NOMO-1 treated with dmso at 0.1 percent for 144 hours (cell line): Measurements from ENCODE around the gene ALCAM.

Source experiments
- DNase-seq: peaks from one replicate; lab custom pipeline; 2025; ENCODE audit not compliant: unreplicated experiment; lab: John Stamatoyannopoulos, UW

Gene ALCAM

DNA sequence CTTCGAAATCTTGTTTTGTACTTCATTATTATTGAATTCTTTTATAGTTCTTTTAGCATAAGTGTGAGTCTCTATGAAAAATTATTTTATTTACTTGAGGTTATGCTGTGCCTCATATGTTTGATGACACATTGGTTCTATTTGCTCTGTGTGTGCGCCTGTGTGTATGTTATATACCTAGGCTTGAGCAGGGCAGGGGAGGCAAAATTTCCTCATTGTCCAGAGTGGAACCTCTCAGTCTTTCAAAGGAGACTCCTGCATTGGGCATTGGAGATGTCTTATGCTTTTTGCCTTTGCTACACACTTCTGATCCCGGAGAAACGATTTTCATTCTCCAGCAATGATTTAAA lies 58.4 kb downstream of the ALCAM start:
- no peak for DNase-seq

DNA sequence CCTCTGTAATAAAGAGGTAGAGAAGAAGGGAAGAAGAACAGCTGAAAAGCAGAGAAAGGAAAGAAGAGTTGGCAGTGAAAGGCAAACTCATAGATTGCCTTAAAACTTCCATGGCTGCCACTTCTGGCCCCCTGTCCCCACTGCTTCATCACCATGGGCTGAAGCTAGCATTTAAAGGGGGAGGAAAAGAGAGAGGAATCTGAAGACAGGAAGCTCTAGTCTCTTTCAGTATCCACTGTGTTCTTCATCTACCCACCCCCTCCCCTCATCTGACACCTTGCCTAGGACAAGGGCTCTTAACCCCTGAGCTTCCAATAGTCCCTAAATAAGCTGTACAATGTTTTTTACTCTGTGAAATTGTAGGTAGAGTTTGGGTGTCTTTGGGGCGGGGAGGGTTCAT lies 60.6 kb downstream of the ALCAM start:
- DNase-seq = no peak

DNA sequence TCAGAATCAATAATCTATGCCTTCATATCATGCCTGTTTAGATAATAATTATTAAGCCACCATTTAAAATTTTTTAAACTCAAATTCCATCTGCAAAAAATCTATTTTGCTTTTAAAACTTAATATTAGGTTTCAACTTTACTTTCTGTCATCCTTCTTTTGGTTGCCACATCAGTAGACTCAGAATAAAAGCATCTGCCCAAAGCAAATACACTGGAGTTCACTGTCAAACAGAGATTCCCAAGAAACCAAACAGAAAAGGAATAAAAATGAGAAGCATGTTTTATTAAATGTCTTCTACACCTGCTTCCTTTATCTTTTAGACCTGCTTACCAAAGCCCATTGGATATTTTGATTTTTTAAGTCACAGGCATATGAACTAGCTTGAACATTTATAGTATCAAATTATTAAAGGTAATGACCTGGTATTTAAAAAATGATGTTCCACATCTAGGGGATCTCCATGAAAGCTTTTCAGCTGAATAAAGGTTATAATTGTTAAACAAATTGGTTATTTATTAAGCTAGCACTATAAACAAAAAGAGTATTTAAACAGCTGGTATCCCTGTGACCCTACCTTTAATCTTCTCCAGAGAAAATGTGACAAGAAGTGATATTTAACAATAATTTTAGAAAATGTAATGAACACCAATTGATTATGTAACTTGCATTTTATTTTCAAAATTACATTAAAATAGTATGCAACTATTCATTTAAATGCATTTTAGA lies 62.5 kb downstream of the ALCAM start:
- no peak for DNase-seq

DNA sequence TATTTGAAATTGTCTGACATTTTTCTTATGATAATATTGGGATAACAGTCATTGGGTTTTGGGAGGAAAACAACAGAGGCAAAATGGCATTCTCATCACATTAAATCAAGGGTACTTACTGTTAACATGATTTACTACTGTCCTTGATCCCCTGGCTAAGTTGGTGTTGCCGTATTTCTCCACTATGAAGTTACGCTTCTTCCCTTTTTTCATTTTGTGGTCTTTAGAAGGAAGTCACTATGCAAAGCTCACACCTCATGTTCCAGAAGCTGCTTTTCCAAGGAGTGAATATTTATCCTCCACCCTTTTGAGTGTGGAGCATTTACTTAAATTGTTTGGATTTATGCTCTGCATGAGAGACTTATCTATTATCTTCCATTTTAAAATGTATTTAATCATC lies 63.7 kb downstream of the ALCAM start:
- peak; percentile 54 for DNase-seq

DNA sequence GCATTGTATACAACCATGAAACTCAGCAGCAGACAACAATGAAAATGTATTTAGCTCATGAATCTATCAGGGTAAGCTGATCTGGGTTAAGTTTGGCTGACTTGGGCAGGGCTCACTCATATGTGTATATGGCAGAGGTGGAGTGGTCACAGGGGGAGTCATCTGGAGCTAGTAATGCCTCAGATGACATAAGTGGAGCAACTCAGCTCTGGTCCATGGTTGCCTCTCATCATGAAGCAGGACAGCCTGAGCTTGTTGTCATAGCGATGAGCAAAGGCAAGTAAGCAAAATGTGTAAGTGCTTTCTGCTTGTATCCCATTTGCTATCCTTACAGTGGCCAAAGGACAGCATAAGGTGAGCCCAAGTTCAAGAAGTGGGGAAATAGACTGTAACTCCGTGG lies 64.5 kb downstream of the ALCAM start:
- no peak for DNase-seq

DNA sequence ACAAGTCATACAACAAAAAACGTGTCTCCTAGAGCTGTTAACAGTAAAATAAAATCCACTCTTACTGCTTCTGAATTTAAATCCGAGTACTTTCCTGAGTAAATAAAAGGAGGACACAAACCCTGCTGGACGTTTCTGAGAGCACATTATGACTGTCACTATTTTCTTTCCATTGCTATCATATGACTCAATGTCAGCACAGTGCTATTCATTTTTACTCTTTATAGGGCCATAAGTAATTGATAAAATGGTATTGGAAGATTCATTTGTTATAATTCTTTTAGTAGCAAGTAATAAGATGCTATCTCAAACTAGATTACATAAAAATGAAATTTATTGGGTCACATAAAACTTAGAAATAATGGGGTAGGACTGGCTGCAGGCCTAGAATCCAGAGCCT lies 68.6 kb downstream of the ALCAM start:
- no peak for DNase-seq

DNA sequence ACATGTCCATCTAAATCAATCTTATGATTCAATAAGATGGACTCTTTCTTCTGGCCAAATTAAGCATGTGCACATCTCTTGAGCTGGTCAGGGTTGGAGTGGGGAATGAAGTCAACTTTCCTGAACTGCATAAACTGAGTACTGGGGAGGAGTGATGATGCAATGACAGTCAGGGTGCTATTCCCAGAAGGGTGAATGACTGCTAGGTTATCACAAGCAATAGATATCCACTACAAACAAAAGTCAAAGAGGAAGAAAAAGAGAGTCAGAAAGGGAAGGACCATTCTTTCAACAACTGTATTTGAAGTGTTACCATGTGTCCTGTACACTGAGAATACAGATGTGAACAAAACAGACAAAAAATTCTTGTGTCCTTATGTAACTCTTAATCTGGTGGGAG lies 70.0 kb downstream of the ALCAM start:
- DNase-seq = no peak

DNA sequence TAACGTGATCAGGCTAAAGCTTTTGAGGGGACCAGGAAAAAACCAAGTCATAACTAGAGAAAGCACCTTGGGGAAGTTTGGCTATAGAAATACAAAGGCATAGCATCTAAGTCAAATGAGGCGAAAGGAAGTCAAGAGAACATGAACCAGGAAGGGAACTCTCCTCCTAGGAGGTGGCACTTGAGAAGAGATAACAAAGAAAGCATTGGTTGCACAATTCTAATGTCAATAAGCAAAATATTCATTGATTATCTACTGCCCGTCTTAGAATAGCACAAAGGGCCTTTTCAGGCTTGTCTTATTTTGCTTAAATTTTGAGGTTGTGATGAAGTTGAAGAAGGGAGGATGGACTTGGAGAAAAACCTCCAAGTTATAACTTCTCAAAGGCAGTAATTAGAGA lies 73.4 kb downstream of the ALCAM start:
- no peak for DNase-seq

DNA sequence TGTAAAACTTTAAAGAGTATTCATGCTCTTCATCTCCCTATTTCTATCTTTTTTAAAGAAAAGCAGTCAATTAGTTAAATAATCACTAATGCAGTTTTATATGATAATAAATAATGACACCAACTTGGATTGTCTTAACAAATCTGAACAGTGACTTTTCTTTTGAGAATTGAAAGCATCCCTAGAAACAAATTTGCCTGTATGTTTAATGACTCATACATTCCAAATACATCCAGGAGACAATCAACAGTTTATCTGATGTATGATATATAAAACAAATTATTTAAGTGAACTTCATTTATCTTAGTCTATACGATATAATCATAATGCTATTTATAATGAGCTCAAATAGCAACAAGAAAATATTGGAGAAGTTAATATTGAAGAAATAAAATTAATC lies 78.0 kb downstream of the ALCAM start:
- DNase-seq = no peak

DNA sequence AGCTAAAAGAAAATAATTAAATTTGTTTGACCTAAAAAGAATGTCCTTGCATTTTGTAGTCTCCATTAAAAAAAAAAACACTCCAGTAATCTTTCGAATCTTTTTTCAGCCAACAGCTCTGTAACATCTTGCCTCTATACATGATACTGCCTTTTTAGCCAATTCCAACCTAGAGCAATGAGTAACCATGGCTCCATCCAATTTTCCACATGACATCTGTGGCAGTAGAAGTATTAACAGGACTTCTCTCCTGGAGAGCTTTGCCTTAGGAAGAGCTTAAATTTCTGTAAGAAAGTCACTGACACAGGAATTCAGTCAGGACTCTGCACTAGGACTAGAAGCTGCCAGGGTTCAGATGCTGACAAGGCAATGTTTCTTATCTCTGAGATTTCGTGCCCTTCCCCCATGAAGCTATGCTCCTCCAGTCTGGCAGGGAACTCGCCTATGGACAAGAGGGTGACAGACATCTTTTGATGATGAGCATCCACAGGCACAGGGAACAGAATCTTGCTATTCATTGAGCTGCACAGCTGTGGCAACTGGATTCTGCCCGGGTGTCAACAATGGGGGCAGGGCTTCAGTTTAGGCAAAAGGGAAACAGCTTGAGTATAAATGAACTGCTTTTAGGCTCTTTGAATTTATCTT lies 81.8 kb downstream of the ALCAM start:
- DNase-seq = no peak

DNA sequence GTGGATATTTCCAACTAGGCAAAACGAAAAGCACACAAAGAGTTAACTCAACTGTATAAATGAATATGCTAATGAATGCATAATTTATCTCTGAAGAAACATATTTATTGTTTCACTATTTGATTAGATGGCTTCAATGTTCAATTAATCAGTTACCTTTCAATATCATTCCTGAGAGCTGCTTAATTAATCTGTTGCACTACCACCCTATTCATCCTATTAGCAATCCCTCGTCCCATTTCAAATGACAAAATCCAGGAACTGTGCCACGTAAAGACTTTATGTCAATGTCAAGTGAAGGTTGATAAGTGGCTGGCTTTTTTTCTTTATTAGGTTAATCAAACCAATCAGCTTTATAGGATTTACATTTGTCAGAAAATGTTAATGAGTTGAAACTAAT lies 82.7 kb downstream of the ALCAM start:
- no peak for DNase-seq

DNA sequence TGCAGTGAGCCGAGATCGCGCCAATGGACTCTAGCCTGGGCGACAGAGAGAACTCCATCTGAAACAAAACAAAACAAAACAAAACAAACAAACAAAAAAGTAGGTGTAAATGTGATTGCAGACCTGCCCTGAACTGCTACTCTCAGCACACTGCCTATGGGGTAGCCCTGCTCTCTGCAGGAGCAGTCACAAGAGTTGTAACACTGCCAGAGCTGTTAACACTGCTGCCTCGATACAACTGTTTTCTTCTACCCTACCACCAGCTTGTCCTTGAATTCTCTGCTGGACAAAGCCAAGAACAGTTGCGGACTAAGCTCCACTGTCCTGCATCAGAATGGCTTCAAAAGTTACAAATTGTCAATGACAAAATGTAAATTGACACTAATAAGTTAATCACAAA lies 89.3 kb downstream of the ALCAM start:
- DNase-seq = no peak

DNA sequence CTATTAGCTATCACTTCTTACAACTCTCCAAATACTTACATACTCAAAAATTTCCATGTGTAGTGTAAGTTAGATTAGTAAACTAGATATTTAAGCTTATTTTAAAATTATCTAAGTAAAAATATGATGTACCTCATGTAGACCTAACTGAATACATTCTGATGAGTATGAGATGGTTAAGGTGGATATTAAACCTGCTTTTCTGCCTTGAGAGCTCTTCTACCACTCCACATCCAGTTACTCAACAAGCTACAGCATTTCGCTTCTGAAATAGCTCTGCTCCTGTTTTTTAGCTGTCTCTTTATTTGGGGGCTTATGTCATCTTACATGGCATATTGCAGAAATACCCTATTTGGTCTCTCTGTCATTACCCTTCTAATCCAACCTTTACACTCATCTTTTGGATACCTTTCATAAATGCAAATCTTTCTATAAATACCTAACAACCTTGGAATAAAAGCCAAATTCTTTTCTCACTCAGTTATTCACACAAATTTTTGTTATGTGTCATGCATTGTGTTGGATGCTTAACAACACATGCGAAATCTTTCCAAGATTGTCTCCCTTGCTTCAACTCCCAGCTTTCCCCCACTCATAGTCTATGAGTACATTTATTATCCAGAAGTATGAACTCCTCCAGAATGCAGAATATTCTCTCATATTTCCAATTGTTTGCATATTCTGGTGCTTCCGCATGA lies 92.0 kb downstream of the ALCAM start:
- no peak for DNase-seq

DNA sequence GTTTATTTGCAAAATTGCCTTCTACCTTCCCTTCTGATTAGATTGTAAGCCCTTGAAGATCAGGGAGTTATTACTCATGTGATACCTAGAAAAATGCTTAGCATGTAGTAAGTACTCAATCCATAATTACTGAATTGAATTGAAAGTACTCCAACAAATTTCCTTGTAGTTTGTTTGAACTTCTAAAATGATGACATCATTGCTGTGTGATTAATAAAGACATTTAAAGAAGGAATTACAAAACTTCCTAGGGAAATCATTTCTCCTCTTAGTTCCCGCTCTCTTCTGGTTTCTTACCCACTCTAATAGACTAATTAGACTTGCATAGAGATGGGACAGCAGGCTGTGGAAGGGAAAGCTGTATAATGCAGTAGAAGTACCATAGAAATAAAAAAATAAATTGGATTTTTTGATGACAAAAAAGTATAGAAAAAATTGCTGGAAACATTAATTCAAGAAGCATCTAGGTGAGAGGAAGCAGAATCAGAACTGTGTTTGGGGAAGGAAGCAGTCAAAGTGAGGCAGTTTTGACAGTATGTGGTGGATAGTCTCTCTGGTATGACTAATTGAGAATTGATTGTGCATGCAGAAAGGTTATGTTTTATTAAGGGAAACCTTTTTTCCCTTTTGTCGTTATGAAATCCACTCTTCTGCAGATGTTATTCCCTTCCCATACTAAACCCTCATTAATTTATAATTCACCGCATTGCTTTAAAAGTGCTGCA lies 93.0 kb downstream of the ALCAM start:
- DNase-seq = no peak

DNA sequence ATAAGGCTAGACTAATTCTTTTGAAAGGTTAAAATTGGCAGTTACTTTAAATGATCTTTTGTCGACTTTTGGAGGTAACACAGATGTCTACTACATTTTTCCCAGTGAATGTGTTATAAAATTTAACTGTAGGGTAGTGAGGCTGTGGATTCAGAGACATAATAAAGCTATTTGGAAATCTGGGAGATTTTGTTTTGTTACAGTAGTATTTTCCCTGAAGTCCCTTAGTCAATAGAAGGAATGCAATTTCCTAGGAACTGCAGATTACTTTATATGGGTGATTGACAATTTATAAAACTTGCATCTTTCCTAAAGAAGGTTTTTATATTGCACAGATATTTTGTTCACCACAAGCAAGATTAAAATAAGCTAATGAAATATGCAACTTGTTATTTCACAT lies 96.9 kb downstream of the ALCAM start:
- DNase-seq = no peak

DNA sequence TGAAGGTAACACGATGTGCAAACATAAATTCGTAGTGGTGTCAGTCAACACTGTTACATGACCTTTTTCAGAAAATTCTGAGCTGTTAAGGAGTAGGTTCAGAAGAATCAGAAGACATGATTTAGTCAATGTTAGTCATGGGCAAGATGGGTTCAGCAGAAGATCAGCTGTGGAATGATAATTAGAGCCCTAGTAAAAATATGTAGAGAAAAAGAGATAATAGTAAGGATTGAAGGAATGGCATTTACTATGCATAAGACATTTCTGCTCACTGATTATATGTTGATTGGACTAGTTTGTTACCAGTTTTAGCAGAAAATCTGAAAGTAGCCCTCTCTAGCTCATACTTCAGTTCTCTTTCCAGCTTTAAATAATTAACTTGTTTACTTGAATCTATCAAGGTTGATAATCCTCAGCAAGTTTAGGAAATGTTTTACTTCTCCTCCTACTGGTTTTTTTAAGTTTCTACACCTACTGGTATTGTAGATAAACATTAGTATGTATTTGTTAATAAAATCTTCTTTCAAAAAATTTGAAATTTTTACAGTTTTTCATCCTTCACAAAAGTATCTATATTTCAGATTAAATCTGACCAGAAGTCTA lies 98.6 kb downstream of the ALCAM start:
- DNase-seq = no peak

DNA sequence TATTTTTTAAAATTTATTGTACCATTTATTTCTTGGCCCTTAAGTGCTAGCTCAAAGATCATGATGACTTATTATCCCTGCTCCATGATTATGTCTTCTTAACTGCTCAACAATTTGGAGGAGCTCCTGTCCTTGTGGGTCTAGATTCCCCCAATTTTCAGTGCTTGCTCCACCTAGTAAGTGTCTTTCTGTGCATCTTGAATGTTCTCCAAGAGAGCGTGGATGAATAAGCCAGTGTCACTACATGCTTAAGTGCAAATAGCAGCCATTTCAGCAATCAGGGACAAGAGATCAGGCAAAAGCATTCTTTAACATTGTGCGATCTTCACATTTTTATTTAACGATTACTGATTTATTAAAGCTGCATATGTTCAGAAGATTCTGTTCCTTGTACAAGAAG lies 99.4 kb downstream of the ALCAM start:
- no peak for DNase-seq

DNA sequence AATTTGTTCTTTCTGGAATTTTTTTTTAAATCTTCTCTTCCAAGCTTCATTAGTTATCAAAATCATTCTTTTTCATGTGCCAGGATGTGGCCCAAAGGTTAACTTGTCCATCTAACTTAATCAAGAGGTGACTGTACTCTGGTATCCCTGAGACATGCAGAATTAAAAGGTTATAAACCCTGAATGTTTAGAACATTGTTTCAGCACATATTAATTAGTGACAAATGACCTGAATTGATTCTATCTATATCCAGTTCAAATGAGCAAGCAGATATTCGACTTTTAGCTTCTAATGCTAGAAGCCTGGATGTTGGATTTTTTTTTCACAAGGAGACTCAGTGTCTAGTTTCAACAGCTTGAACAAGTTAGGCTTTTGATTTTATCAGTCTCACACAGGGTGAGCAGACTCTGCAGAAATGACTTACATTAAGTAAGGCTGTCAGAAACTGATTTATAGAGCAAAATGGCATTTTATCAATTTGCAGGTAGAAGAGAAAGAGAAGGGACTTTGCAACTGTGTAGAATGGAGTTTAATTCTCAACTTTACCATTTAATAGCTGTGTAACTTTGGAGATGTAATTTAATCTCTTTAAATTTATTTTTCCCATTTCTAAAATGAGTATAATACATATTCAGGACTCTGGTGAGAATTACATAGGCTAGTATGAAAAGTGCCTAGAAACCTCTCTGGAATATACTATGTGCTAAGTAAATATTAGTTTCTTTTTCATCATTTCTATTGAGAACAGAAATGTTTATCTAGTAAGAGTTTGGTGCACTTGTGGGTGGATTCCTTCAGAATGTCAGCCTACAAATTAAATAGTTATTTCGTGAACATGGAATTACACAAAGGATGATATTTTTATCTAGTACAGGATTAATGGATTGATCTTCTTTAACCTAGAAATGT lies 100.0 kb downstream of the ALCAM start:
- DNase-seq = no peak

DNA sequence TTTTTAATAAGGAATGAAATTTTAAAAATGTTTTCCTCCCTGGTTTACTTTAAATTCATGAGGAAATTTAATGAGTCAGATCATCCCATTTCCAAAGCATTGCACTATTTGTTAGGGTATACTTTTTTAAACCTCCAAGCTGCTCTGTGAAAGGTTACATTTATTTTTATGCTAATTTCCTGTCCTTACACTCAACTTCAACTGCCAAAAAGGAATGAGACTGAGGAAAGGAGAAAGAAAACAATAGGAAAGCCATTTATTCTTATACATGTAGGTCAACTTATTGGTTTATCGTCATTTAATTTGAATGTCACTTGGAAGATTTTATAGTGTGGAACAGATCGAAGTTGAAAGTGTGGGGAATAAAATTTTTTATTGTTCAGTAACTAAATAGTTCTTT lies 104.1 kb downstream of the ALCAM start:
- DNase-seq = no peak

DNA sequence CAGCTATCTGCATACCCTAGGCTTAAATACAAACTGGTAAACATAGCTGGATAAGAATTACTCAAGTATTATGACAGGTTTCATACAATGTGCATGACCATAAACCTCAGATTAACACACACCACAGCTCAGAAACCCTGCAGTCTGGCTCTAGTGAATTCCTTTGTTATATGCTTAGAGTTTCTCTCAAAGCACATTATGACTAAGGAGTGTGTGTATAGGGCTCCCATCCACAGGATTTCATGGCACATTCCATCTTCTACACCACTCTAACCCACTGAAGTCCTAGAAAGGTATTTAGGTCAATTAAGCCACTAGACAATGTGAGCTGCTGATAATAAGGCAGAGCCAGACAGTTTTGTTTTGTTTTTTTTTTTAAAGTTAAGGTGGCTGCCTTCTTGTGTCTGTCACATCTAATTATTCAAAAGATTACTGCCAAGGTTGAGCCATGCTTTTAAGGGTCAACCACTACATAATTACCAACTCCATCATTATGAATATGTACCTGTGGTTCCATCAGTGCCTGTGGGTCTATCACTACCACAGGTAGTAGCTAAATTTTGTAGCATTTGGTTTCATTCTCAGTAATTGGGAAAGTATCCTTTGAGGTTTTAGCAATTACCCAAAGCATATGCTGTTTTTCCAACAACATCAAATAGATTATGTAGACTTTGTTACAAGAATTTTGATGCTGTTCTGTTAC lies 107.0 kb downstream of the ALCAM start:
- no peak for DNase-seq
